Measurements from ENCODE around the gene IFI27L2.

DNA sequence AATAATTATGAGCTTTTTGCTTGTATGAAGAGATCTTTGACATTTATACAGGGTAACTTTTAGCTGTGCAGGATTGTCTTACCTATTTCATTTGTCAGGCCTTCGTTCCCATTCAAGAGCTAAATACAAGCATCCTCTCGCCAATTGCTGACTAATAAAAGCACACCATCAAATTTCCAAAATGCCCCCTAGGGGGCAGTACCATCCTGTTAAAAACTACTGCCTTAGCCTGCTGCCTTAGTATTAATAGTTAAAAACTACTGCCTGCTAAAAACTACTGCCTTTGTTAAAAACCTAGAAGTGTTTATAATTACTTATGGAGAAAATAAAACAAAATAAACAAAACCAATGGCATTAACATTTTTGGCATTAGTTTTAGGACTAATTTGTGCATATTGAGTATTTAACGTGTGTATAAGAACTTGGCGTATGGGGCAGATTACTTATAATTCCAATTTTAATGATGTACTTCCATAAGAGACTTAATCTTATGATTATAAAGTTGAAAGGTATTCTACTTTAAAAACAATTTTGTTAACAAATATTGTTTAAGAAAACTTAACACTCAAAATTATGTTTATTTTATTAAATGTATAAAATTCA is 3.0 kb upstream of the IFI27L2 start:
- TF ChIP-seq CTCF (IDR thresholded peaks at IDR 0.05) (peak; percentile 49 to 71 (median 62)), POLR2A (IDR thresholded peaks at IDR 0.05) (no peak)

Data from thyroid gland (tissue), 4 donors.